ENCODE results near the gene ABO.
"Not testable (repeated sequence)": the region's sequence is repeated elsewhere in the genome, so short reads cannot be mapped to it uniquely, and the experiment has no call there.

ABO gene

DNA sequence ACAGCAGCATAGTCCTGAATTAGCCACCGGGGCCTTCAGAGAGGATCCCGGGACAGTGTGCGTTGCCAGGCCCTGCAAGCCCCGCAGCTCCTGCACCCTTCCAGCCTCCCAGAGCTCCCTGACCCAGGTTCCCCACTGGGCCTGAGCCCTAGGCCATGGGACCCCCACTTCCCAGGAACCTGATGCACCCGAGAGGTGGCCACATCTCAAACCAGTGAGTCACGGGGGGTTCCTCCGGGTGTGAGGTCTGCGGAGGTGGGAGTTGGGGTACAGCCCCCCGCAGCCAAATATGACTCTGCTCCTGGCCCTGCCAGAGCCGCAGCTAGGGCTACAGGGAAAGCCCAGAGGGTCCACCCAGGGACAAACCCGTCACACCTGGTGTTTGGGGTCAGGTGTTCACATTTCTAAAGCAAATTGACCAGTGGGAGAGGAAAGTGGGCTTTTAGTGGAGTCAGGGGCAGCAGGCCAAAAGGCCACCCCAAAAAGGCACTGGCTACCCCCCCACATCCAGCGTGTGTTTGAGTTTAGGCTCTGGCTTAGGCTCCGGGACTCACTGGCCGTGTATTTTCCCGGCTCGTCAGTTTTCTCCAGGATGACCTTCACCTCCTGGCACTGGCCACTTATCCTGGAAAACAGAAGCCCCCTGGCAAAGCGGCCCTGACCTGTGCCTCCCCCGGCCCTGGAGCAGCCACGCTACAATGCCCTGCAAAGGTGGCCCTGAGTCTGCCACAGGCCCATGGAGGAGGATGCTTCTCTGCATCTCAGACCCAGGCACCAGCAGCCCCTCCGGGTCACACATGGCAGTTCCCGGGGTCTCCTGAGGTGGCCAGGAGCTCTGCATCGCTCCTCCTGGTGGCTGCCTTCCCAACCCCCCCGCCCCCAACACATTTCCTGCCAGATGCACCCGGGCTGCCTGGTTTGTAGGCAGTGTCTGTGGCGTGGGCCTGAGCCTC lies 48.5 kb downstream of the ABO start:
- DNase-seq (ENCODE audit: low read depth, low spot score): no peak

DNA sequence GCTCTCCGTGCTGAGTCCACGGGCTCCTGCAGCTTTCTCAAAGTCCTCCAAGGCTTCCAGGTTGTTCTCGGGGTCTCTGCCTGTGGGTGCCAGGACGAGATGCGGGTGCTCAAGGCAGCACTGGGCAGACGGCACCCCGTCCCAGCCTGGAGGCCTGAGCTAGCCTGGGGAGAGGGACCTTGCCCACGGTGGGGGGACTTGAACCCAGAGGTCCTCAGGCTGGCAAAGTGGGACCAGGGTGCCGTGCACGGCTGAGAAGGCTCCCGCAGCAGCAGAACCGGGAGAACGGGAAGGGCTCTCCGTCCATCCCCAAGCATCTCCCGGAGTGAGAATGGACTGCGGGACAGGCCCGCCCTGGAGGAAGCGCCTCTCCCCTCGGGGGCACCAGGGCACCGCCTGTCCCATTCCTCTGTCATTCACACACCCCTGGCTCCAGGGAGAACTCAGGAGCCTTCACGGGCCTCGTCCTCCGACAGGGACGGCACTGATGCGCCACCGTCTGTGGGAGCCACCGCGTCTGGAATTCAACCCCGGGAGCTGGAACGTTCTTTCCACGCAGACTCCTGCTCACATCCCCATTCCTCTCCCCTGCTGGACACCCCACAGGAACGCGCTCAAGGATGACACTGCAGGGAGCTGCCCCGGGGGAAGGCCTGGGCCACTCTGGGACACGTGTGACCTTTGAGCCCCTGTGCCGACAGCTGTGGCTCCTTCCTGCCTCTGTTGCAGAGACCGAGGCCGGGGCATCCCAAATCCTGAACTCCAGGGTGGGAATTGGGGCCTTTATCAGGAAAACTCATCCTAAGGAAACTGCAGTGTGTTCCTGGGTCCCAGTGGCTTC lies 49.6 kb downstream of the ABO start:
- DNase-seq (ENCODE audit: low read depth, low spot score): no peak

DNA sequence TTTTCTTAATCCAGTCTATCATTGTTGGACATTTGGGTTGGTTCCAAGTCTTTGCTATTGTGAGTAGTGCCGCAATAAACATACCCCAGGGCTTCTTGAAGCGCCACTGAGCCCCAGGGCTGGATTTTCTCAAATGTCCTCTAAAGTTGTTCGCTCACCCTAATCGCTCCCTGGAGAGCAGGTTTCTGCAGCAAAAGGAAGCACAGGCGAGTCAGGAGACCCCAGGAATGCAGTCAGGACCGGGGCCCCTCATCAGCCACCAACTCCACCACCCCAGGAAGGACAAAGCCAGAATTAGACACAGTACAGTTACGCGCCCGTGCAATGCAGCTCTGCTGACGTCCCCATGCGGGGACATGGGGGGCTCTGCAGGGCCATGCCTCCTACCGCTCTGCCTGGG lies 50.2 kb downstream of the ABO start:
- DNase-seq (ENCODE audit: low read depth, low spot score): no peak

DNA sequence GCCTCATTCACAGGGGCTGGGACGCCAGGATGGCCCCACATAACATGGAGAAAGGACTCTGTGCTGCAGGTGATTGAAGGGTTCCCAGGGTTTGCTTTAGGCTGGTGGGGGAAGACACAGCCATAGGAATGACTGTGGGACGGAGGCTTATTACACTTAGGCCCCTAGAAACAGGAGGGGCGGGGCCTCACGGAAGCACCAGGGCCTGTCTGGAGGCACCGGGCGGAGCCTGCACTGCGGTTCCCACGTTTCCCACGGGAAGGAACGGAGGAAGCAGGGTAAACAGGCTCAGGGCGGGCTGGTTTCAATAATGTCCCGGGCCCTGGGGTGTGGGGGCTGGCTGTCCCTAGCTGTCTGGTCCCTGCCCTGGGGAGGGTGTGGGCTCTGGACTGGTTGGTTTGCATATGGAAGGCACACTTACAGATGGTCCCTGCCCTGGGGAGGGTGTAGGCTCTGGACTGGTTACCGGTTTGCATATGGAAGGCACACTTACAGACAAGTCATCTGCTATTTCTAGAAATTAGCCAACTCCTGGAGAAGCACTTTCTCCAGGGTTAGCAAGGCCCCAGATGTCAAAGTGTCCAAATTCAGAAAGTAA lies 51.7 kb downstream of the ABO start:
- DNase-seq (ENCODE audit: low read depth, low spot score): not testable (repeated sequence)

- DNase-seq (ENCODE audit: low read depth, low spot score): not testable (repeated sequence)
Measured at GRCh38 chr9:133221994-133222393, 53.0 kb downstream of the ABO start.

DNA sequence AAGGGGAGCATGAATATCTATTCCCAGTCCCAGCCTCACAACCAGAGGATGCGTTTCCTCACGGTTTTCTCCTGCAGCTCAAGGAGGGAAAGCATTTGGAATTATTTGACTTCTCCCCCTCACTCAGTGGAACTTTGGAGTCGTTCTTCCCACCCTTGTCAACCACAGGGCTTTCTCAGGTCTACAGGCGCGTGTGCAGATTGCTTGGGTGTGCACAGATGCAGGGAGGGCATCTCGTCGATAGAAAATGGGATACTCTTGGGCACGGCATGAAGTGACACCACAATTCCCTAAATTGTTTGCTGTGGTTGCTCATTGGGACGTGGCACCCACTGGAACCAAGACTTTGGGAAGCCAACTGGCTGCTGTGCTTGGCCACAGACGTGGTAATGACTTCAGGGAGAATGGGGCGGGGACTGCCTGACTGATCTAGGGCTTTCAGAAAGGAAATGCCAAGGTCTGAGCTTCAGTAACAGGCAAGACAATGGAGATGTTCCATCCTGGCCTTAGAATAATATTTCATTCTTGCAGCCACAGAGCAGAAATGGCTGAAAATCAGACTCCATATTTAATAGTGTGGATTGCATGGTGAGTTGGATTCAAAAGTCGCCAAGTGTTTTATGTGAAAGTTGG lies 53.7 kb downstream of the ABO start:
- DNase-seq (ENCODE audit: low read depth, low spot score): no peak

GRCh38 chr9:133218049-133218975 lies 56.7 kb downstream of the ABO start:
- not testable (repeated sequence) for DNase-seq (ENCODE audit: low read depth, low spot score)

DNA sequence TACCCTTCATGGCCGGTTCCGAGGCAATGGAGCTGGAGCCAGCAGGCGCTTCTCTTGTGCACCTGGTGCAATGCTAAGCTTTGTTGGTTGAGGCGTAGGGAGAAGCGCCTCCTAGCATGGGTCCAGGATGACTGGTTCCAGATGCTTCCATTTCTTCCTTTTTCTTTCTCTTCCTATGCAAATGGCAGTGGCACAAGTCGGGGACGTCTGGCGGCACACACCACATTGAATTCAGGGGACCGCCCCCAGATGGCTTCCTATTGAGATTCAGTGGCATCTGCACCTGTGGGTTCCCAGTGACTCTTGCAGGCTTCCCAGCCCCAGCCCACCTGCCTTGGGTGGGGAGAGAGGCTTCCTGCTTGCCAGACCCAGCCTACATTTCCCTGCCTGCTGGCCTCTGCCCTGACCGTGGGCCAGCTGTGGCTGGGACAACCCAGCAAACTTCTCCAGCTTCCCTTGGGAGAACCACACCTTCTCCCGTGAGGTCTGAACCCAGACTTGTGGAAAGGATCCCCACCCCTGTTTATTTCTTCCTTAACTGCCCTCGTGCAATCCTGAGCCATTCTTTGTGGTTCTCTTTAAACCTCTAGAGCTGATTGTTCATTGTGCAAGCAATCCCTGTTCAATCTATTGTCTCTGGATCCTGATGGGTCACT lies 57.5 kb downstream of the ABO start:
- not testable (repeated sequence) for DNase-seq (ENCODE audit: low read depth, low spot score)

DNA sequence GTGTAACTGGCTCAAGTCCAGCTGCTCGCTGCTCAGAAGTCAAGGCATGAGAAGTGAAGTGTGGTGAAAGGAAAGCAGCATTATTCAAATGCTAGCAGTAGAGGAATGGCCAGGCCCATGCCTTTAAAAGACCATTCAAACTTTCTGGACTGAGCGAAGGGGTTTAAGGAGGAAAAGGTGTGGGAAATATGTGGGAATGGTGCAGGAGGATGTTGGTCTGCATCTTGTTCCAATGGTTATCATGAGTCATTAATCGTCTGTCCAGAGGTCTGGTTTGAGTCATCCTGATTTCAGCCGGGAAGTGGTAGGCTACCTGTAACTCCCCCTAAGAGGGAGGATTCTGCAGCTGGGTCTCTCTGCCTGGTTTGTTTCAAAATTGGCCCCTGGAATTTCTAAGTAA lies 60.7 kb downstream of the ABO start:
- not testable (repeated sequence) for DNase-seq (ENCODE audit: low read depth, low spot score)

GRCh38 chr9:133210609-133211008 lies 64.4 kb downstream of the ABO start:
- no peak for DNase-seq (ENCODE audit: low read depth, low spot score)

DNA sequence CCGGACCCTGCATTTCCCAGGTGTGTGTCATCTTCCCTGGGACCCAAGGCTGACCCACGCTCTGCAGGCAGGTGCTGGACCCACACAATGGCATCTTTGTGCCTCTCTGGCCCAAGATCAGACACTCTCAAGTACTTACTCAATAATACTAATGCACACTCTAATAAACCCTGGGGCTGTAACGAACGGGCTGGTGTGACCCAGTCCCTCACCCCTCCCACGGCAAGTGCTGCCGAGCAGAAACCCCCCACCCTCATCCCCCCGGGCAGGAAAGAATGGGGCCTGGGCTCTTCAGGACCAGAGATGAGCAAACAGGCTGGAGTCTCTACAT lies 64.8 kb downstream of the ABO start:
- no peak for DNase-seq (ENCODE audit: low read depth, low spot score)

GRCh38 chr9:133209327-133210201 lies 65.4 kb downstream of the ABO start:
- DNase-seq (ENCODE audit: low read depth, low spot score): not testable (repeated sequence)

DNA sequence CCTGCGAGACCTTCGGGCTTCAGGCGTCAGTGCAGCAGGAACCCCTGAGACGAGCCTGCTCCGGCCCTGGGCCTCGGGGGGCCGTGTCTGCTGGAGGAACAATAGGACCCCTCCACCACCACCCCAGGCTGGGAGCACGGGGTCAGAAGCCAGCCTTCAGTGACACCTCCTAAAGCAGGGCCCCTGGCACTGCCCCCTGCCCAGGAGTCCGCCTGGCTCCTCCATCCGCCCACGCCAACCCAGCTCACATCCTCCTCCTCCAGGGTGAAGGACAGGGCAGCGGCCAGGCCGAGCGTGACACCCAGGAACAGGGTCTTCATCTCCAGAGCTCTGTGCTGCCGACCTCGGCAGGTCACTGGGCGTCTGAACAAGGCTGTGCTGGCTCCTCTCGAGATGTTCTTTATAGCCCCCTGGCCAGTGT lies 66.1 kb downstream of the ABO start, which contains the start of gene OBP2B:
Gene OBP2B (minus strand): TSS at position 371 of the 421 bp plus-strand sequence. CDS start 51 bp downstream, at position 320.
- not testable (repeated sequence) for DNase-seq (ENCODE audit: low read depth, low spot score)

DNA sequence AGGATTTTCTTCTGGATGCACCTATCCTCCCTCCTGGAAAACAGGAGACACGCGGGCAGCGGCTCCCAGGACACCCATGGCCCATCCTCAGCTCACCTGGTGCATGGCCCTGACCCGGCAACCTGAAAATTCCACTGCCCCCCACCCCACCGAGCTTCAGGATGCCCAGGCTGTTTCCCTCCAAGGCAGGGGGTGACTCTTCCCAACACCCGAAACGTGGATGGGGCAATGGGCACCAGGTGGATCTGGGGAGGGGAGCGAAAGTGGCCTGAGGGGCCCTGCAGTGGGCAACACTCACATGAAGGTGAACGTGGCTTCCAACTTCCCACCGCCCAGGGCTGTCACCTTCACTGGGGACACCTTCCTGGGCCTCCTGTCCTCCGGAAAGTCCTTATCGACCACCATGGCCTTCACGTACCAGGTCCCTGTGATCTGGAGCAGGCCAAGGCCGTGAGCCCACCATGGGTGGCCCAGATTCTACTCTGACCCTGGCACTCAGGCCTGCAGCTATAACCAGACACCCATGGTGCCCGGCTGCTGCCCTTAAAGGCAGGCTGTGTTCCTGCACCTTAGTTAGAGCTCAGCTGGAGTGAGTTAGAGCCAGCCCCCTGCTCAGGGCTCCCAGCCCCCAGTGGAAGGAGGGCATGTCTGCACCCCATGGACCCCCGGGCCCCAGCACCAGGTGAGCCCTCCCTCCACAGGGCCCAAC lies 66.7 kb downstream of the ABO start:
- not testable (repeated sequence) for DNase-seq (ENCODE audit: low read depth, low spot score)

DNA sequence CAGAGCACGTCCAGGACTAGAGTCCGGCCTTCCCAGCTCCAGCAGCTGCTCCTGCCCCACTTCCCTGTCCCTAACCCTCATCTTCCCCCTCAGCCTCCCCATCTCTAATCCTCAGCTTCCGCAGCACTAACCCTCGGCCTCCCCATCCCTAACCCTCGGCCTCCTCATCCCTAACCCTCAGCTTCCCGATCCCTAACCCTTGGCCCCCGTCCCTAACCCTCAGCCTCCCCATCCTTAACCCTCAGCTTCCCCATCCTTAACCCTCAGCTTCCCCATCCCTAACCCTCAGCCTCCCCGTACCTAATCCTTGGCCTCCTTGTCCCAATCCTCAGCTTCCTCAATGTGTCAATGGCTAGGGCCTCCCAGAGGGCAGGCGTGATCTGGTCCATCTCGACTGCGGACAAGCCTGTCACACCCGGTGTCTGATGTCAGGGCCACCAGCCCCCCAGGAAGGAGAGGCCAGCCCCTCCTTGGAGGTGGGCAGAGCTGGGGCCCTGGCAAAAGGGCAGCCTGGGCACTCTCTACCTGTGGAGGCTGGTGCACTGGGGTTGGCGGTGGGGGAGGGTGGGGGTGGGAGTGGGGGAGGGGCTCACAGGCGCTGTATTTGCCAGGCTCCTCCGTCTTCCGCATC lies 67.3 kb downstream of the ABO start:
- no peak for DNase-seq (ENCODE audit: low read depth, low spot score)

- no peak for DNase-seq (ENCODE audit: low read depth, low spot score)
Measured at GRCh38 chr9:133207021-133207531, 67.9 kb downstream of the ABO start.

Measured in iPS DF 19.7 (cell line).